Endodermal cell (in vitro differentiated cells): ENCODE results near the gene ARPC1B. TPM values are rescaled to one million over a fixed set of nuclear protein-coding genes. Genes with fewer than 3 reads are reported as not detected.
A peak's percentile ranks its signal among the peaks of the same experiment; 100 is the strongest.

Source experiments
- DNase-seq: peaks from one replicate; pipeline ENCODE4 v3.0.0-alpha.2; 2017
- H3K27ac ChIP-seq: 2 replicates; pipeline ENCODE4 v1.5.1; 2013; ENCODE audit warnings: mild to moderate bottlenecking, low read depth, low read length, moderate library complexity
- H3K27me3 ChIP-seq: 2 replicates; pipeline ENCODE4 v1.6.1; 2013; ENCODE audit warnings: mild to moderate bottlenecking, low read length, moderate library complexity; ENCODE audit not compliant: insufficient read depth, control insufficient read depth, poor library complexity, severe bottlenecking
- H3K36me3 ChIP-seq: 2 replicates; pipeline ENCODE4 v1.7.0; 2013; ENCODE audit warnings: mild to moderate bottlenecking, low read length, moderate library complexity; ENCODE audit not compliant: control insufficient read depth, insufficient read depth
- H3K4me1 ChIP-seq: one replicate; pipeline ENCODE4 v1.7.0; 2013; ENCODE audit warnings: low read length; ENCODE audit not compliant: control insufficient read depth, insufficient read depth
- H3K4me3 ChIP-seq: 2 replicates; pipeline ENCODE4 v1.5.1; 2013; ENCODE audit warnings: mild to moderate bottlenecking, low read length, moderate library complexity
- H3K9ac ChIP-seq: 2 replicates; pipeline ENCODE4 v1.6.1; 2013; ENCODE audit warnings: mild to moderate bottlenecking, low read length, moderate library complexity; ENCODE audit not compliant: poor library complexity, severe bottlenecking; ENCODE audit errors: extremely low read depth
- H3K9me3 ChIP-seq: 2 replicates; pipeline ENCODE4 v1.6.1; 2013; ENCODE audit warnings: mild to moderate bottlenecking, low read length, moderate library complexity; ENCODE audit not compliant: control insufficient read depth
- H3K27ac Mint-ChIP-seq: 2 replicates; pipeline ENCODE4 v1.8.0; 2020; ENCODE audit warnings: mixed read lengths
- H3K27me3 Mint-ChIP-seq: 2 replicates; pipeline ENCODE4 v1.8.0; 2021; ENCODE audit warnings: mild to moderate bottlenecking, mixed read lengths; ENCODE audit not compliant: insufficient read depth
- H3K36me3 Mint-ChIP-seq: 2 replicates; pipeline ENCODE4 v1.8.0; 2020; ENCODE audit warnings: low read depth, mixed read lengths
- H3K4me1 Mint-ChIP-seq: 2 replicates; pipeline ENCODE4 v1.8.0; 2020; ENCODE audit warnings: mixed read lengths
- H3K4me3 Mint-ChIP-seq: 2 replicates; pipeline ENCODE4 v1.8.0; 2020; ENCODE audit warnings: mild to moderate bottlenecking, moderate library complexity, mixed read lengths
- H3K9me3 Mint-ChIP-seq: 2 replicates; pipeline ENCODE4 v1.8.0; 2020; ENCODE audit warnings: mild to moderate bottlenecking, mixed read lengths
- WGBS, 2 experiments: methylation state at CpG; one replicate each; pipeline versions ENCODE4 v1.1.5 to v1.1.7; 2013; ENCODE audit warnings: missing lambda C conversion rate in 2 of 2, mixed read lengths in 1 of 2; ENCODE audit not compliant: insufficient coverage in 1 of 2, insufficient read length in 1 of 2; 5-methylcytosine and 5-hydroxymethylcytosine counted together
- total RNA-seq, 2 donors: library from RNA; stranded (reverse); fragmentation: NEBNext Ultra II Directional in 1 of 2; extraction: Animal tissue kit (Norgen Biotek cat#: 25700) in 1 of 2; gene quantifications; 2 replicates in 1 of 2; 3 replicates in 1 of 2; pipeline ENCODE4 v1.2.1, GENCODE V29; 2021
- TF ChIP-seq, protein P1 (sequence below): fragments of 200-600 bp; sonication (generic); conservative IDR thresholded peaks from 2 replicates; pipeline ENCODE4 v1.5.0; 2021; ENCODE audit warnings: antibody characterized with exemption, mild to moderate bottlenecking

ARPC1B gene
- total RNA-seq, 2 donors from 2014 or later: 53.3 to 73.9 TPM

GRCh38 chr7:99380032-99380822, 5.7 kb downstream of the ARPC1B start:
- Mint-ChIP-seq H3K4me3 (no peak overlapping the region), H3K36me3 (peaks cover 26% of the 10 kb centered on the region), H3K27ac (peak overlapping the region; percentile 87), H3K9me3 (no peaks in the 10 kb centered on the region), H3K4me1 (peaks cover 7% of the 10 kb centered on the region), H3K27me3 (no peaks in the 10 kb centered on the region)
- H3K4me3 ChIP-seq: no peak overlapping the region
- peaks cover 10% of the 10 kb centered on the region for H3K36me3 ChIP-seq
- no peaks in the 10 kb centered on the region for H3K9me3 ChIP-seq
- WGBS, 2 experiments: 91 to 94% methylated on average over 9 to 12 of the region's 12 CpGs
- DNase-seq: no peak
- H3K27me3 ChIP-seq: no peaks in the 10 kb centered on the region
- no peak overlapping the region for H3K27ac ChIP-seq
- H3K9ac ChIP-seq: no peak overlapping the region
- TF ChIP-seq, protein P1, sequence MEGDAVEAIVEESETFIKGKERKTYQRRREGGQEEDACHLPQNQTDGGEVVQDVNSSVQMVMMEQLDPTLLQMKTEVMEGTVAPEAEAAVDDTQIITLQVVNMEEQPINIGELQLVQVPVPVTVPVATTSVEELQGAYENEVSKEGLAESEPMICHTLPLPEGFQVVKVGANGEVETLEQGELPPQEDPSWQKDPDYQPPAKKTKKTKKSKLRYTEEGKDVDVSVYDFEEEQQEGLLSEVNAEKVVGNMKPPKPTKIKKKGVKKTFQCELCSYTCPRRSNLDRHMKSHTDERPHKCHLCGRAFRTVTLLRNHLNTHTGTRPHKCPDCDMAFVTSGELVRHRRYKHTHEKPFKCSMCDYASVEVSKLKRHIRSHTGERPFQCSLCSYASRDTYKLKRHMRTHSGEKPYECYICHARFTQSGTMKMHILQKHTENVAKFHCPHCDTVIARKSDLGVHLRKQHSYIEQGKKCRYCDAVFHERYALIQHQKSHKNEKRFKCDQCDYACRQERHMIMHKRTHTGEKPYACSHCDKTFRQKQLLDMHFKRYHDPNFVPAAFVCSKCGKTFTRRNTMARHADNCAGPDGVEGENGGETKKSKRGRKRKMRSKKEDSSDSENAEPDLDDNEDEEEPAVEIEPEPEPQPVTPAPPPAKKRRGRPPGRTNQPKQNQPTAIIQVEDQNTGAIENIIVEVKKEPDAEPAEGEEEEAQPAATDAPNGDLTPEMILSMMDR: no peak
- no peaks in the 10 kb centered on the region for H3K4me1 ChIP-seq

GRCh38 chr7:99380823-99381663, 6.5 kb downstream of the ARPC1B start:
- no peak for DNase-seq
- no peaks in the 10 kb centered on the region for H3K9me3 Mint-ChIP-seq
- Histone ChIP-seq H3K27ac (no peak overlapping the region), H3K9me3 (no peaks in the 10 kb centered on the region), H3K4me1 (no peaks in the 10 kb centered on the region), H3K36me3 (peaks cover 15% of the 10 kb centered on the region), H3K27me3 (no peaks in the 10 kb centered on the region), H3K4me3 (no peak overlapping the region), H3K9ac (no peak overlapping the region)
- peak overlapping the region; percentile 13 for H3K27ac Mint-ChIP-seq
- H3K27me3 Mint-ChIP-seq: no peaks in the 10 kb centered on the region
- H3K4me3 Mint-ChIP-seq: no peak overlapping the region
- TF ChIP-seq, protein P1: no peak
- 92 to 94% methylated on average over 16 of the region's 16 CpGs for WGBS, 2 experiments
- peaks cover 26% of the 10 kb centered on the region for H3K36me3 Mint-ChIP-seq
- H3K4me1 Mint-ChIP-seq: peaks cover 7% of the 10 kb centered on the region

DNA sequence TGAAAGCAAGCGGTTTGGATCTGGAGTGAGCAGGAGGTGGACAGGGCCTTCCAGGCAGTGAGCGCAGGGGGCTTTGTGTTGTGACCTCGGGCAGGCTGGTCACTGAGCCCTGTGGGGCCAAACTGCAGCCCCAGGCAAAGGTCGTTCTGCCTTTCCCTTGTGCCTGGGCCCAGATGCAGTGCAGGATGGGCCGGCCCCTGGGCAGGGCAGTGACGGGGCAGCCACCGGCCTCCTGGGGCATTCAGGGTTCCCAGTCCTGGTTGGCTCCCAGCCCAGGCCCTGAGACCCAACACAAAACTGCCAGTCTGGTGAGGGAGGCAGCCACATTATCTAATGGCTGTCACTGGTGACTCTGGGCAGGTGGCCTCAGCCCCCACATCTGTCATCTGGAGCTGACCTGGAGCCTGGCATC, 7.1 kb downstream of the ARPC1B start:
- H3K9me3 Mint-ChIP-seq: no peaks in the 10 kb centered on the region
- TF ChIP-seq, protein P1: no peak
- Histone ChIP-seq H3K4me3 (no peak overlapping the region), H3K27ac (no peak overlapping the region), H3K4me1 (no peaks in the 10 kb centered on the region), H3K9ac (no peak overlapping the region), H3K27me3 (no peaks in the 10 kb centered on the region), H3K36me3 (peaks cover 20% of the 10 kb centered on the region), H3K9me3 (no peaks in the 10 kb centered on the region)
- 87 to 89% methylated on average over 5 to 7 of the region's 7 CpGs for WGBS, 2 experiments
- no peak overlapping the region for H3K4me3 Mint-ChIP-seq
- H3K36me3 Mint-ChIP-seq: peaks cover 33% of the 10 kb centered on the region
- no peak for DNase-seq
- H3K27me3 Mint-ChIP-seq: no peaks in the 10 kb centered on the region
- H3K4me1 Mint-ChIP-seq: peaks cover 7% of the 10 kb centered on the region
- no peak overlapping the region for H3K27ac Mint-ChIP-seq
